NCI-H2196 (cell line): Measurements from ENCODE around the gene NOTCH4.
"Not testable (repeated sequence)": the region's sequence is repeated elsewhere in the genome, so short reads cannot be mapped to it uniquely, and the experiment has no call there.

Source experiments
- DNase-seq: peaks from one replicate; lab custom pipeline; 2025; ENCODE audit not compliant: unreplicated experiment; lab: John Stamatoyannopoulos, UW

The NOTCH4 gene

DNA sequence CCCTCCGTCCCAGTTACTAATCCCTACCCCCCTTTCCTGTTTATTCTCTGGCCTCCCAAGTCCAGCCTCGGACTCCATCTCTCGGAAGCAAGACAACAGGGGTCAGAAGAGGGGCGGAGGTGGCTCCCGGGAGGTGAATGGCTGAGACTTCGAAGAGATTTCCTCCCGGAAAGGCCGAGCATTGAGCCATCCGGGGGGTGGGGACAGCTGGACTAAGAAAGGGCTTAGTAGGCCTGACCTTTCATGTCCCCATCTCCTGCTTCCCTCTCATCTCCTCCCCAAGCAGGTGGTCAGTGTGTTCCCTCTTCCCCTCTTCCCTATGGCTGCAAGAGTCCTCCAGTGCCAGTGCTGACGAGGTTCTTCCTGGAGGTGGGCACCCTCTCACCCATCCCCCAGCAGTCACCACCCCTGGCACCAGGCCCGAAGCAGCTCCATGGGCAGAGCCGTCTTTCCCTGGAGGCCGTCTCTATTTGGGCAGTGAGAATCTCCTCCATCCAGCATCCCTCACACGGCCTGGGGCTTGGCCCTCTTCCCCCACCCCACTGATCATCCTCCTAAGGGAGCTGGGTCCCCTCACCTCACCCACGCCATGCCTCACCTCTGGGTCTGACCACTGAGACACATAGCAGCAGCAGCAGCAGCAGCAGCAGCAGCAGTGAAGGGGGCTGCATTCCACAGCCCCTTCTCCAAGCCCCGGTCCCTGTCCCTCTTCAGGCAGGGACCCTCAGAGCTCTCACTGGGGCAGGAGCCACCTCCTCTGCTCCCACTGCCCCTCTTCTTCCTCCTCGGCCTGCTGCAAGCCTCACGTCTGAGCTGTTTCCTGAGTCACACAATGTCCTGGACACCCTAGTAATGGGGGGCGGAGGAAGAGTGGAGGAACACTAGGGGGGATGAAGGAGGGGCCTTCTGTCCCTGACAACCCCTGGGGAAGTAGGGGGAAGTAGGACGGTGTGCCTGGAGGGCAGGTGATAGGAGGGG is at the start of gene NOTCH4:
TSS of gene NOTCH4 (minus strand) at position 810 of the 978 bp plus-strand sequence. CDS start at position 671, 139 bp downstream.
- no peak for DNase-seq

DNA sequence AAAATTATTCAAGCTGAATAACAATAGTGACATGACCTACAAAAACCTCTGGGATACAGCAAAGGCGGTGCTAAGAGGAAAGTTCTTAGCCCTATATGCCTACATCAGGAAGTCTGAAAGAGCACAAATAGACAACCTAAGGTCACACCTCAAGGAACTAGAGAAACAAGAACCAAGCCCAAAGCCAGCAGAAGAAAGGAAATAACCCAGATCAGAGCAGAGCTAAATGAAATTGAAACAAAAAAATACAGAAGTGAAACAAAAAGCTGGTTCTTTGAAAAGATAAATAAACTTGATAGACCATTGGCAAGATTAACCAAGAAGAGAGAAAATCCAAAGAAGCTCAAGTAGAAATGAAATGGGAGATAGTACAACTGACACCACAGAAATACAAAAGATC is 47.6 kb upstream of the NOTCH4 start:
- no peak for DNase-seq

DNA sequence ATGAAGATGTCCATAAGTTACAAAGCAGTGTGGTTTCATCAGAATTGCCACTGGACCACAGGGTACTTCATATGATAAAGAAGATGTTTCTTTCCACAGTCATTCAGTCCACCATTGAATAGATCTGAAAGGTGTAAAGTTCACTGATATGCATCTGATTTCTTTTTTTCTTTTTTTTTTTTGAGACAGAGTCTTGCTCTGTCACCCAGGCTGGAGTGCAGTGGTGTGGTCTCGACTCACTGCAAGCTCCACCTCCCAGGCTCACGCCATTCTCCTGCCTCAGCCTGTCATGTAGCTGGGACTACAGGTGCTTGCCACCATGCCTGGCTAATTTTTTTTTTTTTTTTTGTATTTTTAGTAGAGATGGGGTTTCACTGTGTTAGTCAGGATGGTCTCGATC is 44.6 kb upstream of the NOTCH4 start:
- not testable (repeated sequence) for DNase-seq

DNA sequence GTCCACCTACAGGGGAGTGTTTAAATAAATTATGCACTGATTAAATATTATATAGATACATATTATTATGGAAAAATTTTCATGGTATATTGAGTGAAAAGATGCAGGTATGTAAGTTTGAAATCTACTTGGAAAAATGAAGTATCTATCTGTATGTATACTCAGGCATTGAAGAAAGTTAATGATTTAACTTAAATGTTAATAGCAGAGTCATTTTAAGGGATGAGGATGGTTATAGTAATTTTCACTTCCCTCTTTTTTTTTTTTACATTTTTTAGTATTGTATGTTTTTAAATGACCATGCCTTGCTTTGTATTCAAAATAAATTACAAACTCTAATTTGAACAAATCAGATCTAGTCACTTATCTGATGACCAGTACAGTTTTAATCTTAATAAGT is 43.2 kb upstream of the NOTCH4 start:
- no peak for DNase-seq

DNA sequence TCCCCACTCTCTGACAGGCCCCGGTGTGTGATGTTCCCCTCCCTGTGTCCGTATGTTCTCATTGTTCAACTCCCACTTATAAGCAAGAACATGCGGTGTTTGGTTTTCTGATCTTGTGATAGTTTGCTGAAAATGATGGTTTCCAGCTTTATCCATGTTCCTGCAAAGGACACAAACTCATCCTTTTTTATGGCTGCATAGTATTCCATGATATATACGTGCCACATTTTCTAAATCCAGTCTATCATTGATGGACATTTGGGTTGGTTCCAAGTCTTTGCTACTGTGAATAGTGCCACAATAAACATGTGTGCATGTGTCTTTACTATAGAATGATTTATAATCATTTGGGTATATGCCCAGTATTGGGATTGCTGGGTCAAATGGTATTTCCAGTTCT is 33.4 kb upstream of the NOTCH4 start:
- DNase-seq, result not testable (repeated sequence)

DNA sequence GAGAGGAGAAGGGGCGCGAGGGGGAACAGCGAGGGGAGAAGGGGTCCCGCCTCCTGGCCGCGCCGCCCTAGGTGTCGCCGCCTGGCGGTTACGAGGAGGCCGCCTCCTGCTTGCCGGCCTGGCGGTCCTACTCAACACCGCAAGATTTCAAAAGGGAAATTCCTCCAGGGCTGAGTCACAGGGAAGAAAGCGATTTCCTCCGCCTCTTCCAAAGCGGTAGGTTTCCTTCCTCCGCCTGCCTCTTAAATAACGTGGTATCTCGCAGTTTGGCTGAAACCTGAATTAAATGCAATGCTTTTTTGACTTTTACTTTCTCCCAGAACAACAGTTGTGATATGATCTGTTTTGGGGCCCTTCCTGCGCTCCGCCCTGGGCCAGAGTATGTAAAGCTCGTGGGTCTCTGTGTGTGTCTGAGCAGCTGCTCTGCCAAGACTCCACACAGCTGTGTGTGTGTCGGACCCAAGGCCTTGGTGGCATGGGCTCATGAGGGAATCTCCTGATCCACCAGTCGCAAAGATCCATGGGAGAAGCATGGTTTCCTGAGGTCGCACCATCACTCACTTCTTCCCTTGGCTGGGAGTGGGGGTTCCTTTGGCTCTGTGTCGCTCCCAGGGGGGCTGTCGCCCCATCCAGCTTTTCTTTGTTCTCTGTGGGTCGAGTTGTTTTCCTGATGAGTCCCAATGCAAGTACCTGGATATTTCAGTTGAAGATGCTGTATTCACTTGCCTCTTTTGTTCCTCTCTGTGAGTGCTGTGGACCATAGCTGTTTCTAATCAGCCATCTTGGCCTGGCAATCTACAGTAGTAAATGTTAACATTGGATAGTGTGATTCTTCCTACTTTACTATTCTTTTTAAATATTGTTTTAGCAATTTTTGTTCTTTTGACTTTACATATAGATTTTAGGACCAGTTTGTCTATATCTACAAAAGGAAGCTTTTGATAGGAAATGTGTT is 31.6 kb upstream of the NOTCH4 start:
- DNase-seq, result no peak

DNA sequence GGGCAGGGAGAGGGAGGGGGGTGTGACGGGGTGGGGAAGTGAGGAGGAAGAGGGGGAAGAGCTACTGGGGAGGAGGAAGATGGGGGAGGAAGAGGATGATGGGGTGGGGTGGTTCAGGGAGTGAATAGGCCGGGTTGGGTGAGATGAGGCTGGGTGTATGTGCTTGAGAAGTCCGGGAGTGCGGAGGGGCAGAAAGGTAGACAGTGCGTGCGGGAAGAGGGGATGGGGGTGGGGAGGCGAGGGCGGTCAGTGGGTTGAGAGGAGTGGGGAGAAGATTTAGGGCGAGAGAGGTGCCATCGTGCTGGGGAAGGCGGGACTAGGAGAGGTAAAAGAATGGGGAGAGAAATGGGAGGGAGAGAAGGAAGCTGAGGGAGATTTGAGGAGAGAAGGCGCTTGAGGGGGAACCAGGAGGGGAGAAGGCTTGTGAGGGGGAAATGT is 30.9 kb upstream of the NOTCH4 start:
- DNase-seq, result no peak

DNA sequence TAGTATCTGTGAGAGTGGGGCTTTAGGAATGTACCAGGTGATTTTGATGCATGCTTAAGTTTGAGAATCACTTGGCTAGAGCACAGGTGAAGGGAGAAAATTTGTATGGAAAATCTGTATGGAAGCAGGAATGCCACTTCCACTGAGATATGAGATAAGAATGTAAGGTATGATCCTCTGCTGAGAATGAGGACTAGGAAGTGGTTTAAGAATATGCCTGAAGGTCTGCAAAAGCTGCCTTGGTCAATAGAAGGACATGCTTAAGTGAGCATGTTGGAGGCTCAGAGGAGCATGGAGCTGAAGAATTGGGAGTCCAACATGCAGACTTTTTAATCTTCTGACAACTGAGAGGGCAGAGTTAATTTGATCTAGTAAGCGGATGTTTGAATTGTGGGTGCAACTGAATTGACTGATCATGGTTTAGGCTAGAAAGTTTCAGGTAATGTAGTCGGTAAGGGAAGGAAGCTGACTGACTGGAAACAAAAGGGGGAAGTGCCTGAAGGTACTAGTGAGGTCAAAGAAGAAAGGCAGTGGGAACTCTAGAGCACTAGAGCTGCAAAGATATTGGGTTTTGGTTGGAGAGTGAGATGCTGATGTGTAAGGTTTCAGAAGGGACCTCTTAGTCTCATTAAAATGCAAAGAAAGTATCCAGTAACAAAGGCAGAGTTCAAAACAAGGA is 28.6 kb upstream of the NOTCH4 start:
- DNase-seq, result no peak

DNA sequence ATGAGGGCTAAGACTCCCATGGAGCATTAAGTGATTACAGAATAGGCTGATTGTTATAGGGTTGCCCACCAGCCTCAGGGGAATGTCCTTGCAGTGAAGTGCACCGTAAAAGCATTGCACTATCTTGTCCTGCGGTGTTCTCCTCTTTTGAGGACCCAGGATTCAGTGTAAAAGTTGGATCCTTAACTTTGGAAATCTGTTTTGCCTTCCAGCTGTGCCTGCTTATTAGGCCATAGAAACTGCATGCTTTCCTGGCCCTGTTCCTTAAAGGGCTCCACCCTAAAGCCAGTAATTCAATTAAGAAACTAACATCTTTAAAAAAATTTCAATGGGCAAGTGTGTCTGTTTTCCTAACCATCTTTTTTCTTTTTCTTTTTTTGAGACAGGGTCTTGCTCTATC is 25.4 kb upstream of the NOTCH4 start:
- no peak for DNase-seq

DNA sequence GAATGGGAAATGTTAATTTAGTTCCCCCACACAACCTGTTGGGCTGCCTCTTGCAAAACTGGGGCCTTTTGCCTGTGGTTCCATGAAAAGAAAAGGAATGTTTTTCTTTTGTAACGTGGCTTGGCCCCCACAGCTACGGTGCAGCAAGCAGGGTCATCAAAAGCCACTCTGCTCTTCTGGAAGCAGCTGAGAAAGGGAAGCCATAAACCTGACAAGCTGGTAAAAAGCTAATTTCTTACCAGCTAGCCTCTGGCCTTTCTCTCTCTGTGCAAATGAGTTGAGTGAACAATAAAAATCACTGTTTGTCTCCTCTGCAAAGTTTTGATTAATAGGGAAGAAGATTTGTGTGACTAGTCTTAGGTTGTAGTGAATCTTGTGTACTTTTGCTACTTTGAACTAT is 23.5 kb upstream of the NOTCH4 start:
- no peak for DNase-seq

DNA sequence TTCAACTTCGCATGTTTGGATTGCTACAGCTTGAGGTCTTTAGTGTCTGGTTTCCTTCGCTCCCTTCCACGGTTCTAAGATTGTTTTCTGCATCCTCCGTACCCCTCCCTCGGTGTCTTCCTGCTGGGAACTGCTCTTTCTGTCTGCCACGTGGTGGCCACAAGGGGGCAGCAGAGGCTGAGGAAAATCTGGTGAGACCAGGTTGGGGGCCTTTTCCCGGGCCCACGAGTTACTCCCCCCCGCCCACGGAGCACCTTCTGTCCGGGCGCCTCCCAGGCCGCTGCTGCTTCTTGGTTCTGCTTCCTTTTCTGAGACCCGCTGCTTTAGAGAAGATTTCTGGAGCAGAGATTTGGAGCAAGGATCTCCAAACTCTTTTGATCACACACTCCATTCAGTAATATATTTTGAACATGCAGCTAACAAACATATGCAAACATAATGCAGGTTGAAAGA is 21.1 kb upstream of the NOTCH4 start:
- DNase-seq, result peak; percentile 48

DNA sequence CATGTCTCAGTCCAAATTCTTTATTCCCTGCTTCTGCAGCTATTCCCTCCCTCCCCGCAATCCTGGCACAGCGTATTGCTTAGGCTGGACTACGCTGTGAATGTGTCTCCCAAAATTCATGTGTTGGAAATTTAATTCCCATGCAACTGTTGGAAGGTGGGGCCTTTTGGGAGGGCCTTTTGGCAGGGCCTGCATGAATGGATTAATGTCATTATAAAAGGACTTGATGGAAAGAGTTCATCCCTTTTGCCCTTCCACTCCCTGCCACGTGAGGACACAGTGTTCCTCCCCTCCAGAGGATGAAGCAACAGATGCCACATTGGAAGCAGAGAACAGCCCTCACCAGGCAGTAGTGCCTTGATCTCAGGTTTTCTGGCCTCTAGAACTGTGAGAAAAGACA is 20.4 kb upstream of the NOTCH4 start:
- no peak for DNase-seq

DNA sequence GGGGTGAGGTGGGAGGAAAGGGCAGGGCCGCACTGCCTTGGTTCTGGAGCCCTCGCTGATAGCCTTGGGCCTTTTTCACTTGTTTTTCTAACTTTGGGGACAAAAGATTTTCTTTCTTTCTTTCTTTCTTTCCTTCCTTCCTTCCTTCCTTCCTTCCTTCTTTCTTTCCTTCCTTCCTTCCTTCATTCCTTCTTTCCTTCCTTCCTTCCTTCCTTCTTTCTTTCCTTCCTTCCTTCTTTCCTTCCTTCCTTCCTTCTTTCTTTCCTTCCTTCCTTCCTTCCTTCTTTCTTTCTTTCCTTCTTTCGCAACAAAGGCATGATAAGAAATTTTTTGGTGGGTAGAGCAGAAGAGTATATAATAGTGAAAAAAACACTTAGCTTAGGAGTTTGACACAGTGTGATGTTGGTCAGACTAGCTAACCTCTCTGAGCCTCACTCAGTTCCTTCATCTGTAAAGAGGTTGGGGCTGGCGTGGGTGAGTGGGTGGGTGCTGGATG is 18.5 kb upstream of the NOTCH4 start:
- not testable (repeated sequence) for DNase-seq

DNA sequence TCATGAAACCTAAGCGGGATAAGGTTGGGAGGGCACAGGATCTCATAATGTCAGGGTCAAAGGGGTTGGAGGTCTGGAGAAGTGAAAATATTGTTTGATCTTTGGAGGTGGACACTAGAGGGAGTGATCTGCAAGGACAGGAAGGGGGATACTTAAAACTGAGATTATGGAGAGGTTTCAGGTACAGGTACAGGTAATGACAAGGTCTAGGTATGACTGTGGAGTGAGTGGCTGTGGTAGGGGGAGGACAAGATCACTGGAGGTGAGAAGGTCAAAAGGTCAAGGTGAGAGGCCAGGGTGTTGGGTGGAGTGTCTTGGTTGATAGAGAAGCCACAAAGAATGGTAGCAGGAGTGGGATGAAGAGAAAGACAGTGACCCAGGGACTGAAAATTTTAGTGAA is 16.8 kb upstream of the NOTCH4 start:
- DNase-seq, result no peak

DNA sequence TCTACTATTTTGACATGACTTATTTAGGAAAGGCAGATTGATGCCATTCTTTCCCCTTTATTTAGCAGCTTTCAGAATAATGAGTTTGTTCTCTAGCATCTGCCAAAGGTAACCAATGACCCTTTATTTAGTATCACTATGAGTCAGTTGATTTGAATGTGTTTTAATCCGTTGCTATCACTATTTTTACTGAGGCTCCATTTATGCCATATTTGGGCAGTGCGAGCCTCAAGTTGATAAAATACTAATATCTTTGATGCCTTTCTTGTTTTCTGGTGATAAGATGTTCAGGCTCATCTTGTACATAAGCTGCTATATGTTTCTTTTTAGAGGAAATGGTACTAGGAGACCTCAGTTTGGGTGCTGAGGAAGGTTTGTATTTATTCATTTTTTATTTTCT is 15.6 kb upstream of the NOTCH4 start:
- no peak for DNase-seq

DNA sequence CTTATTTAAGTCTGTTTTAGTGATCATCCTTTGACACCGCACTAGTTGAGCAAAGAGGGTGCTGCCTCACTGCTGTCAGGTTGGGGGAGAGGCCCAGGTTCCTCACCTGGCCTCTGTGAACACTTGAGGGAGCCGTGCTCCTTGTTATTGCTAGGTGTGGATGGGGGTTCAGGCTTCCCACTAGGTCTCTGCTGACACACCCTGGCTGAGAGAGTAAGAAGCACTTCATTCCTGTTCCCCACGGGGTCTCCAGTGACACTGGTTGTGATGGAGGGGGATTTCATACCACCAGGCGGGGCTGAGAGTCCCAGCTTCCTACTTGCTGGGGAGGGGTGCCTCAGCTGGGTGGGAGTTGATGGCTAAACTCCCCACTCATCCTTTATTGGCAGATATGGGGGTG is 11.1 kb upstream of the NOTCH4 start:
- DNase-seq, result no peak

DNA sequence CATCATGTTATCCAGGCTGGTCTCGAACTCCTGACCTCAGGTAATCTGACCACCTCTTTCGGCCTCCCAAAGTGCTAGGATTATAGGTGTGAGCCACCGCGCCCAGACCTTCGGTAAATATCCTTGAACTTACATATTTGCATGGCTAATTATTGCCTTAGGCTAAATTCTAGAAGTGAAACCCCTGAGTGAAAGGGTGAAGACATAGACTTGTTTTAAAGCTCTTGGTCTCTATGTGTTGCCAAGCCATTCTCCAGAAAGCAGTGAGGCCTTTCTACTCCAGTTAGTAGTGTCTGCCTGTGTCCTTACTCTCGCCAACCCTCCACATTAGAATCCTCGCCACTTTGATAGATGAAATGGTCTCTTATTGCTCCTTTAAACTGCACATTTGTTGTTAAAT is 2.6 kb upstream of the NOTCH4 start:
- no peak for DNase-seq

DNA sequence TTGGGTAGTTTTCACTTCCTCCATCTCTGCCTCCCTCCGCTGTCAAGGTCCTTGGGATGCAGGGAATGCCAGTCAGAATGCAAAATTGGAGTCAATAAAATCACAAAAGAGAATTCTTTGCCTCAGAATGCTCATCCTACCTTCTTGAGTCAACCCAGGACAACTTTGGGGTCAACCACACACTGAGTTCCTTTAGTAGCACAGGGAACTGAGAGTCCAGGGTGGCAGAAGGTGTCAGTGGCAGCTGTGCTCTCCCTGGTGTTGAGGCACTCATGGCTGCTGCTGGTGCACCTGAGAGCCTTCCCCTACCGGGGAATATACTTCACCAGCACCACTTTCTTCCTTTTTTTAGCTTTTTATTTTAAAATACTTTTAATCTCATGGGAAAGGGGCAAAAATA is 829 bp upstream of the NOTCH4 start:
- DNase-seq, result no peak

DNA sequence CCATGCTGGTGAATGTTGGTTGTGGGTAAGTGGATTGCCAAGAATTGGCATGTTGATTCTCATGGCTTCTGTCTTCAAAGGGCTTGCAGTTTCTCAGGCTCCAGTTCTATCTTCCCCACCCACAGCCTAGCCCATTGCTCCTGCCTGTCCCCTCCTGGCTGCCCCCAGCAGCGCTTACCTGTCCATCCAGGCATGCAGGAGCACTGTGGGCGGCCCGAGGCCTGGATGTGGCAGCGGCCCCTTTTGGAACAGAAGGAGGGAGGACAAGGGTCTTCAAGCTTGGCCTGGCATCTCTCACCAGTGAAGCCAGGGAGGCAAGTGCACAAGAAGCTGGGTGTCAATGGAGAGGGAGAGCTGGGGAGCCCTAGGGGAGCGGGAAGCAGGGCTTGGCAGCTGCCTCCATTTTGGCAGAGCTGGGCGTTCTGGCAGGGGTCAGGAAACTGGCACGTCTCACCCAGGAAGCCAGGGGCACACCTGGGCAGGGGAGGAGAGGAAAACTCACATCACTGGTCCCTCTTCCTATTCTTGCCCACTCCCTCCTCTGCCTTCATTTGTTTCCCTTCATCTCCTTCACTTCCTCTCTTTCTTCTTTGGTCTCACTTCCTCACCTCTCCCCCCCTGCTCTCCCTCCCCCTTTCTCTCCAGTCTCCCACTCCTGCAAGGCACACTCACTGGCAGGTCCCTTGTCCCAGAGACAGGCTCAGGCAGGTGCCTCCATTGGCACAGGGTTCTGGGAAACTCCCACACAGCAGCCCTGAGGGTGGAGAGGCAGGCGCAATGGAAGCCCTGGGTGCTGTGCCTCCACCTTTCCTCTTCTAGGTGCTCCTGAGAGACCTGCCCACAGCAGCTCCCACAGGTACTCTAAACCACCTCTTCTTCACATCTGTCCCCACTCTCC is 1.3 kb downstream of the NOTCH4 start:
- no peak for DNase-seq

DNA sequence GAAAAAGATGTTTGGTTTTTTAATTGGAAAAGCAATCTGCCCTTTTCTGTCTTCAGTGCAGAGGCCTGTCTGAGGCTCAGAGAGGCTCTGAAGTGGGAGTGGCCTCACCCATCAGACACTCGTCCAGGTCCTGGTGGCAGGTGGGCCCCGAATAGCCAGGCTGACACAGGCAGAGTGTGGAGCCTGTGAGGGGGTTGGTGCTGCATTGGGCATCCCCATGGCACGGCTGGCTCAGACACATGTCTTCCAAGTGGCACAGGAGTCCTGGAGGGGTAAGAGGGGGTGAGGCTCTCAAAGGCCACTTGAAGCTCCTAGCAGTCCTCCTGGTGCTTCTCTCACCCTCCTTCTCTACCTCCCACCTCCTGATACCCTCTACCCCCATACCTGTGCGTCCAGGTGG is 3.8 kb downstream of the NOTCH4 start:
- DNase-seq, result no peak
